ENCODE data around the gene ARHGAP31.
A peak's percentile ranks its signal among the peaks of the same experiment; 100 is the strongest.
"Not testable (repeated sequence)": the region's sequence is repeated elsewhere in the genome, so short reads cannot be mapped to it uniquely, and the experiment has no call there.

The ARHGAP31 gene

GRCh38 chr3:119293871-119294695 lies at the start of gene ARHGAP31:
TSS of gene ARHGAP31 (plus strand) at chr3:119294383. CDS start at chr3:119294905, 522 bp downstream.
- peak; percentile 60 to 63 for DNase-seq (ENCODE audit: low read depth in 2 of 2)

- DNase-seq (ENCODE audit: low read depth in 2 of 2): no peak
These were observed 48.4 kb upstream of the ARHGAP31 start for GRCh38 chr3:119245778-119246177.

GRCh38 chr3:119255214-119255613 lies 39.0 kb upstream of the ARHGAP31 start:
- no peak for DNase-seq (ENCODE audit: low read depth in 2 of 2)

GRCh38 chr3:119257111-119257510 lies 37.1 kb upstream of the ARHGAP31 start:
- DNase-seq (ENCODE audit: low read depth in 2 of 2): no peak

- no peak for DNase-seq (ENCODE audit: low read depth in 2 of 2)
These were observed 36.4 kb upstream of the ARHGAP31 start for GRCh38 chr3:119257654-119258410.

GRCh38 chr3:119258915-119259314 lies 35.3 kb upstream of the ARHGAP31 start:
- no peak for DNase-seq (ENCODE audit: low read depth in 2 of 2)

GRCh38 chr3:119259821-119260220 lies 34.4 kb upstream of the ARHGAP31 start:
- DNase-seq (ENCODE audit: low read depth in 2 of 2): no peak

- DNase-seq (ENCODE audit: low read depth in 2 of 2): no peak
These were observed 33.1 kb upstream of the ARHGAP31 start for GRCh38 chr3:119261055-119261454.

- DNase-seq (ENCODE audit: low read depth in 2 of 2): not testable (repeated sequence)
These were observed 24.0 kb upstream of the ARHGAP31 start for GRCh38 chr3:119270212-119270611.

GRCh38 chr3:119276680-119277079 lies 17.5 kb upstream of the ARHGAP31 start:
- no peak for DNase-seq (ENCODE audit: low read depth in 2 of 2)

GRCh38 chr3:119279101-119279554 lies 15.1 kb upstream of the ARHGAP31 start:
- DNase-seq (ENCODE audit: low read depth in 2 of 2): no peak

GRCh38 chr3:119279584-119280243 lies 14.5 kb upstream of the ARHGAP31 start:
- DNase-seq (ENCODE audit: low read depth in 2 of 2): no peak

GRCh38 chr3:119288669-119289403 lies 5.3 kb upstream of the ARHGAP31 start:
- no peak for DNase-seq (ENCODE audit: low read depth in 2 of 2)

GRCh38 chr3:119289404-119289770 lies 4.8 kb upstream of the ARHGAP31 start:
- DNase-seq (ENCODE audit: low read depth in 2 of 2): no peak

GRCh38 chr3:119290613-119291012 lies 3.6 kb upstream of the ARHGAP31 start:
- no peak for DNase-seq (ENCODE audit: low read depth in 2 of 2)

GRCh38 chr3:119291062-119291700 lies 3.0 kb upstream of the ARHGAP31 start:
- no peak for DNase-seq (ENCODE audit: low read depth in 2 of 2)

- no peak for DNase-seq (ENCODE audit: low read depth in 2 of 2)
These were observed 1.5 kb upstream of the ARHGAP31 start for GRCh38 chr3:119292666-119293065.

GRCh38 chr3:119293105-119293870 lies 895 bp upstream of the ARHGAP31 start:
- no peak for DNase-seq (ENCODE audit: low read depth in 2 of 2)

GRCh38 chr3:119294696-119295671 lies 801 bp downstream of the ARHGAP31 start:
- peak; percentile 30 to 32 for DNase-seq (ENCODE audit: low read depth in 2 of 2)
